ENCODE results near the gene FGF21. TPM values are rescaled to one million over a fixed set of nuclear protein-coding genes. Genes with fewer than 3 reads are reported as not detected.

Gene FGF21
- total RNA-seq, 1 donor from 2014 or later, result not detected

DNA sequence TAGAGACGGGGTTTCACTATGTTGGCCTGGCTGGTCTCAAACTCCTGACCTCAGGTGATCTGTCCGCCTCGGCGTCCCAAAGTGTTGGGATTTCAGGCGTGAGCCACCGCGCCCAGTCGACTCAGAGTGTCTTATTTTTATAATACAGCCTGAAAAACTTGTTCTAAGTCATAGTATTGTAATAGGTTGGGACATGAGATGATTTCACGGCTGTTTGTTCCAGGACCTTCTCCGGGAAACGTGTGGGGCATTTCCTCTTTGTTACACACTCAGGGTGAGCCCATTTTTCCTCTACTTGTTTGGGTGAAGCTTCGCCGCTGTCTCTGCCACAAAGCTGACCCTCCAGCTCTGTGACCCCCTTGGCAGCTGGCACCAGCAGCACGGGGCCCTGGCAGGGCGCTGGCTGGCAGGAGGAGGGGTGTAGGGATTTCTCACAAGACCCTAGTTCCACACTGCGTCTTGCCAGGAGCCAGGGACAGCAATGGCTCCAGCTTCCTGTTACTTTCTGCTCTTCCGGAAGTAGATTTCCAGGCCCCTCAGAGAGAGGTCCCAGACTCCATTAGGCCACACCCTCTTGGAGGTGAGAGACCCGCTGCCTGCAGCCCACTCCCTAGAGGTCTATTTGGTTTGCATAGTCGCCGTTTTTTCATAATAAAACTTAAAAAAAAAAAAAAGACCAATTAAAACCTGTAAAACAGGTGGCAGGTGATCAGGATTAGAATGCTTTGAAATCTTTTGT is 15.6 kb downstream of the FGF21 start:
- DNase-seq (ENCODE audit: low spot score), result no peak
- Mint-ChIP-seq H3K27me3 (ENCODE audit: unreplicated experiment) (peaks cover 7% of the 10 kb centered on the region), H3K9me3 (ENCODE audit: unreplicated experiment) (no peaks in the 10 kb centered on the region), H3K4me1 (ENCODE audit: unreplicated experiment) (no peaks in the 10 kb centered on the region), H3K4me3 (ENCODE audit: unreplicated experiment) (no peak overlapping the region), H3K27ac (ENCODE audit: unreplicated experiment) (no peak overlapping the region), H3K36me3 (ENCODE audit: low read depth, unreplicated experiment) (no peaks in the 10 kb centered on the region)
- no peak for TF ChIP-seq CTCF (IDR thresholded peaks at IDR 0.05; ENCODE audit: unreplicated experiment)

GRCh38 chr19:48772503-48772953 is 17.2 kb downstream of the FGF21 start:
- Mint-ChIP-seq H3K36me3 (ENCODE audit: low read depth, unreplicated experiment) (no peaks in the 10 kb centered on the region), H3K27ac (ENCODE audit: unreplicated experiment) (no peak overlapping the region), H3K4me1 (ENCODE audit: unreplicated experiment) (no peaks in the 10 kb centered on the region), H3K9me3 (ENCODE audit: unreplicated experiment) (no peaks in the 10 kb centered on the region), H3K27me3 (ENCODE audit: unreplicated experiment) (peaks cover 6% of the 10 kb centered on the region), H3K4me3 (ENCODE audit: unreplicated experiment) (peak overlapping the region; percentile 67)
- no peak for DNase-seq (ENCODE audit: low spot score)
- no peak for TF ChIP-seq CTCF (IDR thresholded peaks at IDR 0.05; ENCODE audit: unreplicated experiment)

DNA sequence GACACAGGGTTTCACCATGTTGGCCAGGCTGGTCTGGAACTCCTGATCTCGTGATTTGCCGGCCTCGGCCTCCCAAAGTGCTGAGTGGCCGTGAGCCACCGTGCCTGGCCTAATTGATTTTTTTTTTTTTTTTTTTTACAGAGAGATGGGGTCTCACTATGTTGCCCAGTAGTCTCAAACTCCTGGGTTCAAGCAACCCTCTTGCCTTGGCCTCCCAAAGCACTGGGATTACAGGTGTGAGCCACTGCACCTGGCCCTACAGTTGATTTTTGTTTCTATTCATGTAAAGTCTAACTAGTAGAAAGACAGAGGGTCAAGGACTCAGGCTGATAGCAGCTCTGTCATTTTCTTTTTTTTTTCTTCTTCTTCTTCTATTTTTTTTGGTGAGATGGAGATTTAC is 21.8 kb downstream of the FGF21 start:
- DNase-seq (ENCODE audit: low spot score), result no peak
- Mint-ChIP-seq H3K27ac (ENCODE audit: unreplicated experiment) (no peak overlapping the region), H3K4me1 (ENCODE audit: unreplicated experiment) (peaks cover 2% of the 10 kb centered on the region), H3K4me3 (ENCODE audit: unreplicated experiment) (no peak overlapping the region), H3K27me3 (ENCODE audit: unreplicated experiment) (peaks cover 5% of the 10 kb centered on the region), H3K36me3 (ENCODE audit: low read depth, unreplicated experiment) (no peaks in the 10 kb centered on the region), H3K9me3 (ENCODE audit: unreplicated experiment) (no peaks in the 10 kb centered on the region)
- no peak for TF ChIP-seq CTCF (IDR thresholded peaks at IDR 0.05; ENCODE audit: unreplicated experiment)

GRCh38 chr19:48777720-48778119 is 22.4 kb downstream of the FGF21 start:
- peaks cover 2% of the 10 kb centered on the region for H3K4me1 Mint-ChIP-seq (ENCODE audit: unreplicated experiment)
- no peaks in the 10 kb centered on the region for H3K9me3 Mint-ChIP-seq (ENCODE audit: unreplicated experiment)
- H3K4me3 Mint-ChIP-seq (ENCODE audit: unreplicated experiment), result no peak overlapping the region
- DNase-seq (ENCODE audit: low spot score), result no peak
- H3K27me3 Mint-ChIP-seq (ENCODE audit: unreplicated experiment), result peaks cover 3% of the 10 kb centered on the region
- no peak for TF ChIP-seq CTCF (IDR thresholded peaks at IDR 0.05; ENCODE audit: unreplicated experiment)
- H3K27ac Mint-ChIP-seq (ENCODE audit: unreplicated experiment), result no peak overlapping the region
- H3K36me3 Mint-ChIP-seq (ENCODE audit: low read depth, unreplicated experiment), result no peaks in the 10 kb centered on the region

DNA sequence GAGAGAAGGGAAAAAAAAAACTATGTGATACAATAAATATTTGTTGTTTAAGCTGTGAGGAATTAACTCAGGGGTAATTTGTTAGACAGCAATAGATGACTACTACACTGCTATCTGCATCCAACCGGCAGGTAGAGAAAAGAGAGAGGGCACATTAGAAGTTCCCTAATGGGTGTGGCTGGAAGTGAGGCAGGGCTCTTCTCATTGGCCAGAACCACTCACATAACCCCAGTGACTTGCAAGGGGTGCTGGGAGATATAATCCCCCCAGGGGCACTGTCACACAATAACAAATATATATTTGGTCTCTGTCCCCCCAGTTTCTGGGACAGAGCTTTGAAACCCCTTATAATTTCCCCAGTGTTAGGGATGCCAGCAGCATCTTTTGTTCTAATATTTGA is 24.3 kb downstream of the FGF21 start:
- Mint-ChIP-seq H3K27me3 (ENCODE audit: unreplicated experiment) (peaks cover 3% of the 10 kb centered on the region), H3K9me3 (ENCODE audit: unreplicated experiment) (no peaks in the 10 kb centered on the region), H3K36me3 (ENCODE audit: low read depth, unreplicated experiment) (no peaks in the 10 kb centered on the region), H3K4me3 (ENCODE audit: unreplicated experiment) (no peak overlapping the region), H3K27ac (ENCODE audit: unreplicated experiment) (no peak overlapping the region), H3K4me1 (ENCODE audit: unreplicated experiment) (peaks cover 2% of the 10 kb centered on the region)
- no peak for DNase-seq (ENCODE audit: low spot score)
- TF ChIP-seq CTCF (IDR thresholded peaks at IDR 0.05; ENCODE audit: unreplicated experiment), result no peak
